Peyer's patch (tissue), 4 donors: Measurements from ENCODE around the gene BPIFB1.

Source experiments
- CTCF ChIP-seq, 6 experiments: fragments of 450-650 bp in 4 of 6; fragments of 200-600 bp in 2 of 6; sonication (generic) in 1 of 6; IDR thresholded peaks; one replicate each; pipeline ENCODE4 v1.5.1; 2017 to 2019; ENCODE audit warnings: antibody characterized with exemption in 6 of 6, mild to moderate bottlenecking in 3 of 6, moderate library complexity in 1 of 6
- POLR2A ChIP-seq, 2 donors: fragments of 450-650 bp; IDR thresholded peaks; one replicate each; pipeline ENCODE4 v1.5.1; 2017; ENCODE audit warnings: antibody characterized with exemption in 2 of 2, mild to moderate bottlenecking in 2 of 2, moderate library complexity in 2 of 2

- no peak for TF ChIP-seq CTCF (IDR thresholded peaks at IDR 0.05)
- TF ChIP-seq POLR2A (IDR thresholded peaks at IDR 0.05): no peak
Measured at GRCh38 chr20:33318096-33318429, 35.0 kb downstream of the BPIFB1 start.
